ENCODE measurements around the gene RAB43.

GRCh38 chr3:129058441-129059200 lies 63.0 kb downstream of the RAB43 start:
- no peak for TF ChIP-seq EZH2 (IDR thresholded peaks at IDR 0.05; ENCODE audit: insufficient read depth, low read length)
- TF ChIP-seq, protein P1, sequence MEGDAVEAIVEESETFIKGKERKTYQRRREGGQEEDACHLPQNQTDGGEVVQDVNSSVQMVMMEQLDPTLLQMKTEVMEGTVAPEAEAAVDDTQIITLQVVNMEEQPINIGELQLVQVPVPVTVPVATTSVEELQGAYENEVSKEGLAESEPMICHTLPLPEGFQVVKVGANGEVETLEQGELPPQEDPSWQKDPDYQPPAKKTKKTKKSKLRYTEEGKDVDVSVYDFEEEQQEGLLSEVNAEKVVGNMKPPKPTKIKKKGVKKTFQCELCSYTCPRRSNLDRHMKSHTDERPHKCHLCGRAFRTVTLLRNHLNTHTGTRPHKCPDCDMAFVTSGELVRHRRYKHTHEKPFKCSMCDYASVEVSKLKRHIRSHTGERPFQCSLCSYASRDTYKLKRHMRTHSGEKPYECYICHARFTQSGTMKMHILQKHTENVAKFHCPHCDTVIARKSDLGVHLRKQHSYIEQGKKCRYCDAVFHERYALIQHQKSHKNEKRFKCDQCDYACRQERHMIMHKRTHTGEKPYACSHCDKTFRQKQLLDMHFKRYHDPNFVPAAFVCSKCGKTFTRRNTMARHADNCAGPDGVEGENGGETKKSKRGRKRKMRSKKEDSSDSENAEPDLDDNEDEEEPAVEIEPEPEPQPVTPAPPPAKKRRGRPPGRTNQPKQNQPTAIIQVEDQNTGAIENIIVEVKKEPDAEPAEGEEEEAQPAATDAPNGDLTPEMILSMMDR (IDR thresholded peaks at IDR 0.05; ENCODE audit: insufficient read depth, low read depth, low read length): no peak

All from astrocyte (in vitro differentiated cells and primary cell).